GM19395 (cell line): ENCODE measurements around the gene FGGY.
"Not testable (repeated sequence)": the region's sequence is repeated elsewhere in the genome, so short reads cannot be mapped to it uniquely, and the experiment has no call there.

ENCODE experiments used
- ATAC-seq: cut with Tn5 transposase; IDR thresholded peaks from one replicate; pipeline ENCODE4 v1.9.1; 2021; ENCODE audit warnings: mild to moderate bottlenecking, moderate library complexity; ENCODE audit not compliant: unreplicated experiment

FGGY gene

DNA sequence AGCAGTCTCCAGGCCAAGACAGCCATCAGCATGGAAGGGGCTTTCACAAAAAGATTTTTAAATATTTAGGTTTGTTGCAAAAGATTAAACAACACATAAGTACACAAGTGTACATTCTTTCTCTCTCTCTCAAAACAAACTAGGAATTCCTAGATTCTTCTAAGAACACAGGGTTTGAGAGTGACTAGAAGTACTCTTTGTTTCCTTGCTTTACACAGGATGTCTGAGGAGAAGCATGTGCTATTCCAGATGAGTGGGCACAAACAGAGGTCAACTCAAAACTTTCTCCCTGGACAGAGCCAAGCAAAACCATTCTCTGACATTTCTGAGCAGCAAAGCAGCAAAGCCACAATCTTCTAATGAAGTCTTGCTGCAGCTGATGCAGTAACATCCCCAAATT lies 307.3 kb downstream of the FGGY start:
- no peak for ATAC-seq

- no peak for ATAC-seq
Measured at GRCh38 chr1:59605184-59605583, 308.3 kb downstream of the FGGY start.

DNA sequence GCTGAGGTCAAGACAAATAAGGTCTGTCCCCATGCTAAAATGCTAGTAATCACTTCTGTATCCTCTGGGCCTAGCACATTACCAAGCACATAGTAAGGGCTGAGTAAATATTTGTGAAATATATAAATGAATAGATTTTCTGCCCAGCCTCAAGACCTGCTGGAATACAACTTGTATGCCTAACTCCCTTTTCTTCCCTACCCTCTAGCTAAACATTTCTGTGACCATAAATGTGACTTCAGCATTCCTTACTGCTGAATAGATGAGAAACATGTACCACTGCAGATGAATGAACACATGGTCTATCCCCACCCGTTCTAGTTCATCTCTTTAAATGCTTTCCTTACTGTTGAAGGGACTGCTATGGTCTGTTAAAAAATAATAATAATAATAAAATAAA lies 308.9 kb downstream of the FGGY start:
- ATAC-seq = no peak

- no peak for ATAC-seq
Measured at GRCh38 chr1:59609245-59609644, 312.4 kb downstream of the FGGY start.

GRCh38 chr1:59610499-59610898 lies 313.6 kb downstream of the FGGY start:
- not testable (repeated sequence) for ATAC-seq

GRCh38 chr1:59617434-59617833 lies 320.5 kb downstream of the FGGY start:
- no peak for ATAC-seq

DNA sequence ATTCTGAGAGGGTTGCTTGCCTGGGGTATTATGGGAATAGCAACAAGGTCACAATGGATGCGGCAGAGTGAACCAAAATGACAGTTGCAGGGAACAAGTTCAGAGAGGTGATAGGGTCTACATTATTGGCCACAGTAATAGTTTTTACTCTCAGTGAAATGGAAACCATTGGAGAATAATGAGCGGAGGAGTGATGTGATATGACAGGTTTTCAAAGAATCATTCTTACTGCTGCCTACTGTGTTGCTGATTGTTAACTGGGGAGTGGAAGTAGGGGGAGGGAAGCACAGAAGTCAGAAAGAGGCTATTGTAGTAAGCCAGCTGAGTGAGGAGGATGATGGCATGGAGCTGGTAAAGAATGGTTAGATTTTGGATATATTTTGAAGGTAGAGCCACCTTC lies 322.7 kb downstream of the FGGY start:
- no peak for ATAC-seq

DNA sequence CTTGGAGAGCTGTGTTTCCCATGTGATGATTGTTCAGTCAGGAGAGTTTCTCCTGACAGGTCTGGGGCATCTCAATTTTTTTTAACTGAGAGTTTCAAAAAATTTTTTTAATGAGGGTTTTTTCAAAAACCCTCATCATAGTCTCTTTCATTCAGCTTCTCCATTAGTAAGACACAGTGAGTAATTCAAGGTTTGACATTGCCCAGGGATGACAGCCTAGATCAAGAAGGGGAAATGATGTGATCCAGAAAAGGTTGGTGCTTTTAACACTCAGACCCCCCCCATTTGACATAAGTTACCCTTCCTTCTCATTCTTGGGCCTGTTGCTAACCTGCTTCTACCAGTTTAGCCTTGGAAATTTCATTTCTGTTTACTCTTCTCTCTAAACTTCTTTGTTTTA lies 328.5 kb downstream of the FGGY start:
- ATAC-seq = no peak

GRCh38 chr1:59631561-59632255 lies 334.8 kb downstream of the FGGY start:
- ATAC-seq = no peak

DNA sequence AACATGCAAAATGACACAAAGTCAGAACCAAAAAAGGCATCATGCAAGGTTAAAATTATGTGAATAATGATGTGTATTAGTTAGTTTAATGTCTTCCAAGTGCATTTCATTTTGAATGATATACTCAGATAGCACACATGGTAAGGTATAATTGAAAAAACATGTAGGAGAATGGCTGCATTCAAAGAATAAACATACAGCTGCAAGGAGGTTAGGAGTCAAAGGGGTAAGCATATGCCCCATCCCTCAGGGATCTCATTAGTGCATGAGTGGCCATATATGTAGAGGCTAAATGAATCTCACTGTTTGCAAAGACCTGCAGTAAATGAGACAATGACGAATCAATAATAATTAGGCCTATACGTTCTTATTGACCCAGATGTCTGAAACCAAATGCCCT lies 338.2 kb downstream of the FGGY start:
- ATAC-seq = no peak

GRCh38 chr1:59638231-59638711 lies 341.4 kb downstream of the FGGY start:
- ATAC-seq = no peak

DNA sequence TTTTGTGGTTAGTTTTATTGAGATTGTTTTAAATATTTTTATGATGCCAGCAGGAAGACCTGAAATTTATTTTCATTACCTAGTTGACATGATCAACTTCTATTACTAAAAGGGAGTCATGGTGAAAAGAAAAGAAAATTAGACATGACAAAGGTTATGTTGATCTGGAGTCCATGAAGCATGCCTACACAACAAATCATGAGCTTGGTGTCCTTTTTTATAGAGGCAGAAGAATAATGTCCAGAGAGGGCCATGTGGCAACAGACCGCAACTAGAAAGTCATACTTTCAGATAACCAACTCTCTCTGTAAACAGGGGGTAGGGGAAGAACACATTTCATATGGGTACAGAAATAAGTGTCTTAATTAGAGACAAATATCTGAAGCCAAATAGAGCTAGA lies 342.4 kb downstream of the FGGY start:
- ATAC-seq = no peak

DNA sequence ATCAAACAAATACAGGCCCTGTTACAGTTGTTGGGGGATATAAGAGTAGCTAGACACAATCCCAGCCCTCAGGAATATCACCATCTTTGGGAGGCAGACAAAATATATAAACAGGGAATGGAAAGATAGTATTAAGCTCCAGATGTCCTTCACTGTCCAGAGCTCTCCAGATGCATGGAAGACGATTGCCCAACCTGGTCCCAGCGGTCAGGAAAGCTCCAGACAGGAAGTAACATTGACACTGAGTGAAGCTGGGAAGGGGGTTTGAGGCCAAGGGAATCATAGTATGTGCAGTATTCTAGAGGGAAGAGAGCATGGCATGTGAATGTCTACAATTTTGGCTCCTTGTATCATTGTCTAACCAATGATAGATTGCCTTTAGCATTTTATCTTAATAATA lies 344.0 kb downstream of the FGGY start:
- no peak for ATAC-seq

- no peak for ATAC-seq
Measured at GRCh38 chr1:59641836-59642235, 344.9 kb downstream of the FGGY start.

GRCh38 chr1:59643526-59643925 lies 346.6 kb downstream of the FGGY start:
- ATAC-seq = no peak

DNA sequence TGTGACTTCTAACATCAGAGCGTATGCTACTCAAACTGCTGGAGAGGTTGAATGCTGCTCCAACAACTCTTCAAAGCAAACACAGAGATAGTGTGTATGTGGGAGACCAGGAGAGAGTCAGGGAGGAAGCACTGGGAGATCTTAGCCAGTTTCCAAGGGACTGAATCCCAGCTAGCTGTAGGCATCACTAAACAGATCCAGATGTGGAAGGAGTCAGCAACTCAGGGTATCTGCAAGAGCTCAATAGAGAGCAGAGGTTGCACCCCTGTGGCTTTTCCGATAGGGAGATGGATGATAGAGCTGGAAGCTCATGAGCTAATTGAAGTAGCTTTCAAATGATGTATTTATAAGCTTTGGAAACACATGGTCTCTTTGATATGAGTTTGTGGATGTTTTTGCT lies 349.0 kb downstream of the FGGY start:
- ATAC-seq = no peak

GRCh38 chr1:59653142-59653958 lies 356.5 kb downstream of the FGGY start:
- not testable (repeated sequence) for ATAC-seq

DNA sequence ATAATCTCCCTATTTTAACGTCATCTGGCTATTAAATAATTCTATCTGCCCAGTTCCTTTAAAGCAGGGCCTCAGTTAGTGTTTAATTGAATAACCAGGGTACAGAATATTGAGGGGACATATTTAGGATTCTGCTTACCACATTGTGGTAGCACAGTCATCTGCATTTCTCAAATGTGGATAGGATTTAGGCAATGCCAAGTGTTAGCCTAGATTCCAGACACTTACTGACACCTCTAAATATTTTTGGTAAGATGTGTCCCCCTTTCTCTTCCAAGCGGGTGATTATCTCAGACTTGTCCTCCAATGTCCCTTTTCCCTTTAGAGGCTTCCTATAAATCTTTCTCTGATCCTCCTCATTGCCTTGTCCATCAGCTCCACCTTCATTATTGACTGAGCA lies 357.1 kb downstream of the FGGY start:
- ATAC-seq = no peak

DNA sequence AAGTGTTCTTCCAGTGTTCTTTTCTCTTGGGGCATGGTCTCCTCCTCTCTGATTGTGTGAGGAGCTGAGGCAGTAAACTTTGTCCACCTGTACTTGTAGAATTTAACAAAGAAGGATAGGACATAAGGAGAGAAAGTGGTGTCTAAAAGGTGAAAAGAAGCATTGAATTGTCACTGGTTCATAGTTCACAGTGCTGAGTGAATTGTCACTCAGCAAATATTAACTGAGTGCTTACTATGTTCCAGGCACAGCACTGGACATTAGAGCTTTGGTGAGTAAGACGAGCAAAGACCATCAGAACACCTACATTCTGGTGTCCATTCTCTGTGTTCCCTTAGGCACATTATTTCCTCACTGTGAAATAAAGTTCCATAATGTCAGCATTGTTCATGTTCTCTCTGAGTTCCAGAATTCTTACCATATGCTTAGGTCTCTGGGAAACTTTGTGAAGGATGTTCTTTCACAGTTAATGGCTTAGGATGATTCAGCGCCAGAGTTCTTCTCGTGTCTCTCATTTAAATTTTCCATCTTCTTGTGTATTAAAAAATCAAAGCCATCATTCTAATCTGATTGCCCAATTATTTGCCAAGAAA lies 361.1 kb downstream of the FGGY start:
- no peak for ATAC-seq

GRCh38 chr1:59664166-59664565 lies 367.3 kb downstream of the FGGY start:
- ATAC-seq = no peak

- no peak for ATAC-seq
Measured at GRCh38 chr1:59666106-59666505, 369.2 kb downstream of the FGGY start.

DNA sequence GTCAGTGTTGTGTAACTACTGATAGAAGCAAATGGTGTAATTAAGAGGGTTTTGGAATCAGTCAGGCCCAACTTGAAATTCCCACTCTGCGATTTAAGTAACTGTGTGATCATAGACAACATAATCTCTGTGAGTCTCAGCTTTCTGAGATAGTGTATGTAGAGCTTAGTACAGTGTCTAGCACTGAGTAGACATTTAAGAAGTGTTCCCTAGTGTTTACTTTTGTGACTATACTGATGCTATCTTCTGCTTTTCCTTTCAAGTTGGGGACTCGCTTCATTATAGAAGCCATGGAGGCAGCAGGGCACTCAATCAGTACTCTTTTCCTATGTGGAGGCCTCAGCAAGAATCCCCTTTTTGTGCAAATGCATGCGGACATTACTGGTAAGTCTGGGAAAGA lies 370.1 kb downstream of the FGGY start:
- no peak for ATAC-seq
